NCI-H2081 (cell line): ENCODE results near the gene MICALL1.

Source experiments
- DNase-seq, 2 experiments: peaks; one replicate each; lab custom pipeline; 2025; lab: John Stamatoyannopoulos, UW

The MICALL1 gene, protein sequence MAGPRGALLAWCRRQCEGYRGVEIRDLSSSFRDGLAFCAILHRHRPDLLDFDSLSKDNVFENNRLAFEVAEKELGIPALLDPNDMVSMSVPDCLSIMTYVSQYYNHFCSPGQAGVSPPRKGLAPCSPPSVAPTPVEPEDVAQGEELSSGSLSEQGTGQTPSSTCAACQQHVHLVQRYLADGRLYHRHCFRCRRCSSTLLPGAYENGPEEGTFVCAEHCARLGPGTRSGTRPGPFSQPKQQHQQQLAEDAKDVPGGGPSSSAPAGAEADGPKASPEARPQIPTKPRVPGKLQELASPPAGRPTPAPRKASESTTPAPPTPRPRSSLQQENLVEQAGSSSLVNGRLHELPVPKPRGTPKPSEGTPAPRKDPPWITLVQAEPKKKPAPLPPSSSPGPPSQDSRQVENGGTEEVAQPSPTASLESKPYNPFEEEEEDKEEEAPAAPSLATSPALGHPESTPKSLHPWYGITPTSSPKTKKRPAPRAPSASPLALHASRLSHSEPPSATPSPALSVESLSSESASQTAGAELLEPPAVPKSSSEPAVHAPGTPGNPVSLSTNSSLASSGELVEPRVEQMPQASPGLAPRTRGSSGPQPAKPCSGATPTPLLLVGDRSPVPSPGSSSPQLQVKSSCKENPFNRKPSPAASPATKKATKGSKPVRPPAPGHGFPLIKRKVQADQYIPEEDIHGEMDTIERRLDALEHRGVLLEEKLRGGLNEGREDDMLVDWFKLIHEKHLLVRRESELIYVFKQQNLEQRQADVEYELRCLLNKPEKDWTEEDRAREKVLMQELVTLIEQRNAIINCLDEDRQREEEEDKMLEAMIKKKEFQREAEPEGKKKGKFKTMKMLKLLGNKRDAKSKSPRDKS

DNA sequence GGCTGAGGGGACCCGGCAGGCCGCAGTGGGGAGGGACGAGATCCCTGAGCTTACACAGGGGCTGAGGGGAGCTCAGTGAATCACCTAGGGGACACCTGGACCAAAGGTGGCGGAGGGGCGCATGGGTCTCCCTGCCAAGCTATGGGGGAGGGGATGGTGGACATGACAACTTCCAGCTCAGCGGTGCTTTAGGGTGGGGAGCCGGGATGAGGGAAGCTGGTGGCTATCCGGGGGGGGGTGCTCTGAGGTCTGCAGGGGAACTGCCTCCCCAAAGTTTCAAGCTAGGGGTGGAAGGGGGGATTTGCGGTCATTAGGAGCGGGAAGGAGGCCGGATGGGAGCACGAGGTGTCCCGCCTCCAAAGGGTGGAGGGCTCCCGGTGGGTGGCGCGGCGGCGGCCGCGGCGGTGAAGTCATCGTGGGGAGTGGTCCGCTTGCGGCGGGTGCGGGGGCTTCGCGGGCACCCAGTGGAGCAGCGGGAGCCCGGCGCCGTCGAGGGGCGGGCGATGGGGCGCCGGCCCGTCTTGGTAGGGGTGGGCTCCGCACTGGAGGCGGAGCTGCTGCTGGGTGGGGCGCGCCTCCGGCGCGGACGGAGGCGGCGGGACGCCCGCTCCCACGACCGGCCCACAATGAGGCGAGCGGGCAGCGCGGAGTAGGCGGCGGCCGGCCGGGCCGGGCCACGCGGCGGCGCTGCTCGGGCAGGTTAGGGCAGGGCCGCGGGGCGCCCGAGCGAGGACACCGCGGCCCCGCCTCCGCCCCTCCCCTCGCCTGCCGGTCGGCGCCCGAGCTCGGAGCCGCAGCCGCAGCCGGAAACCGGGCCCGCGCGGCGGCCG is at the start of gene MICALL1:
TSS of gene MICALL1 (plus strand) at position 764 of the 830 bp plus-strand sequence. CDS start 126 bp downstream, outside the sequence.
- DNase-seq = peak in 1 of 2 experiments; percentile 48

DNA sequence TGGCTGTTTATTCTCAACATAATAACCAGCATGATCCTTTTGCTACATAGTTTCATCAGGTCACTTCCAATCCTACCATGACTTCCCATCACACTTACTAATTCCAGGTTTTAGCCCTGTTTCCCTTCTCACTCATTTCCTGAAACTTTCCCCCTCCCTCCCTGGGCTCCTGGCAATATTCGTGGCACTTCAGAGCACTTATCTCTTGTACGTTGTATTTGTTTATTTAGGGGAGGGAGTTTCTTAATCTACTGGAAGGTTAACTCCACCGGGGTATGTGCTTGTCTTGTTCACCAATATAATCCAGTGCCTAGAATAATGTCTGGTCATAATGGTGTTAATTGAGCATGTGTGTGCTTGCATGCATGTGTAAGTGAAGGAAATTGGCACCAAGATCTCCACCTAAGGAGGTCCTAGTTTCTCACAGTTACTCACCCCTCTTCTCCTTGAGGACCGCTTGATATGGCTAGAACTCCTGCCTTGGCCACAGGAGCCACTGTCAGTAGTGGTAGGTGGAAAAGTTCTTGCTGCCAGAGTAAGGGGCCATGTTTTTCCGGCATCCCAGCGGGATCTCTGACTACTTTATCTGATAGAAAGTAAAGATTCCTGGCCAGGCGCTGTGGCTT is 45.2 kb upstream of the MICALL1 start:
- no peak for DNase-seq

DNA sequence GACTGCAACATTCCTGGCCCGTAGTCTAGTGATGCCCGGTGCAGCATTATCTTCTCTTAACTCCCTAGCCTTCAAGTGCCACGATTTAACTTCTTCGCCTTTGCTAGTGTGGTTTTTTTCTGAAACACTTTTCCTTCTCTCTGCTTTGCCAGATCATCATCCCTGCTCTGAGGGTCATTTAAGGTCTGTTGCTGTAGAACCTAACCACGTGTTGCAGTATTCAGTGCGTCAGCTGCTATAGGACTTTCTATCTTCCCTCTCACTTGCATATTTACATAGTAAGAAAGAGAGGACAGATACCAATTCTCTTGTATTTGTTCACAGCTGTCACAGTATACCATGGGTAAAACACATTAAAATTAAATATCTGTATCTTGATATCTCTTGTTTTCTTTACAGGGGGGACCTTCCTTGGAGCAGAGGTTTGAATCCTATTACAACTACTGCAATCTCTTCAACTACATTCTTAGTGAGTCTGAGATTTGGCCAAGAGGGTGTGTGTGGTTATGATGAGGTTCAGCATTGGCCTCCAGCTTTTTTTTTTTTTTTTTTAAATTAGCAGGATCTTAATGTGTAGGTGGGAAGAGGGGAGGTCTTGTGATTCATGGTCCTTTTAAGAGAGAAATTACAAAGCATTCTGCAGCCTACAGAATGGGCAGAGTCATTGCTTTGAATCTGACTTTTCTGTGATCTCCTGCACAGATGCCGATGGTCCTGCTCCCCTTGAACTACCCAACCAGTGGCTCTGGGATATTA is 43.3 kb upstream of the MICALL1 start:
- DNase-seq = no peak

DNA sequence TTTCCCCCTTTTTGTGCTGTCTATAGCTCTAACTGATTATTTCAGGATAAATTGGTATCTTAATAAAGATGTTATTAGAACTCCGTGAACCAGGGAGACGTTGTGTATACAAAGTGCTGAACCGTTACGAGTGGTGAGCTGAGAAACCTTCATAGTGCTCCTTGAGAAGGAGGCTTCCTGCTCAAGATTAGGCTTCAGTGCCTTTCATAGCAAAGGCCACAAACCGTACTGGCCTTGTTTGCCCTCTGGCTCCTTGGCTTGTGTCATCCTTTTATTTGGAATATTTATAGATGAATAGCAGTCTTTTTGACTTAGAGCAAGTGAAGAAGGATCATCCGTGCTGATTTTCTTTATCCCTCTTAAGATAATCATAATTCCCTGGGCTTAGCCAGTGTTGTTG is 40.6 kb upstream of the MICALL1 start:
- DNase-seq = no peak

DNA sequence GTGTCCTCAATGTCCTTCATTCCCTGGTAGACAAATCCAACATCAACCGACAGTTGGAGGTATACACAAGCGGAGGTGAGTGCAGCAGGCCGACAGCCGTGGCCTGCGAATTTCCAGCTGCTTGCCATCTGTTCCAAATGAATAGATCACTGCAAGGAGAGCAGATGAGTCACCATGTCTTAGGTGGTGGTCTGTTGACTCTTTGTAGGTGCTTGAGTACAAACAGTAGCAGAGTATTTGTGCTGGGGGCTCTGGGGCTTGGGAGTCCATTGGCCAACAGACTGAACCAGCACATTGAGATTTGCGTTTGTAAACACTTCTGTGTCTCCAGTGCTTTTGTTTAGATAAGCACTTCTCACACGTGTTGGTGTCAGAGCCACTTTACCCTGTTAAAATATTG is 35.8 kb upstream of the MICALL1 start:
- DNase-seq = no peak

DNA sequence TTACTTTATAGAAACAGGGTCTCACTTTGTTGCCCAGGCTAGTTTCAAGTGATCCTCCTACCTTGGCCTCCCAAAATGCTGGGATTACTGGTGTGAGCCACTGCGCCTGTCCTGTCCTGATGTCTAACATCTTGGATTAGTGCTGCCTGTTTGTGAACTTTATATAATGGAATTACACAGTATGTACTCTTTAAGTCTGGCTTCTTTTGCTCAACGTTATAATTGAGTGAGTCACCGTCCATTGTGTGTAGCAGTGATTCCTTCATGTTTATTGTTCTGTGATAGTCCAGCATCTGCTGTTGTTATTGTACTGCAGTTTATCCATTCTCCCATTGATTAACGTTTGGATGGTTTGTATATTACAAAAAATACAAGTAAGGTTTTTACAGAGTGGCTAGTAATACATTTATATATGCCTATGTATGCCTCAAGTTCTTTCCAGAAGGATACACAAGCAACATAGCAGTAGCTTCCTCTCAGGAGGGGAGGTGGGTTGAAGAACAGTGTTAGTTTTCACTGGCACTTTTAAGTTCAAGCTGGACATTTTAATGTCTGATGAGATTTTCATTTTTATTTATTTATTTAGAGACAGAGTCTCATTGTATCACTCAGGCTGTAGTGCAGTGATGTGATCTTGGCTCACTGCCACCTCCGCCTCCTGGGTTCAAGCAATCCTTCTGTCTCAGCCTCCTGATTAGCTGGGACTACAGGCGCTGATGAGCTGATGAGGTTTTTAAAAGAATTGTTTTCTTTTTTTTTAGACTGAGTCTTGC is 25.2 kb upstream of the MICALL1 start:
- no peak for DNase-seq

DNA sequence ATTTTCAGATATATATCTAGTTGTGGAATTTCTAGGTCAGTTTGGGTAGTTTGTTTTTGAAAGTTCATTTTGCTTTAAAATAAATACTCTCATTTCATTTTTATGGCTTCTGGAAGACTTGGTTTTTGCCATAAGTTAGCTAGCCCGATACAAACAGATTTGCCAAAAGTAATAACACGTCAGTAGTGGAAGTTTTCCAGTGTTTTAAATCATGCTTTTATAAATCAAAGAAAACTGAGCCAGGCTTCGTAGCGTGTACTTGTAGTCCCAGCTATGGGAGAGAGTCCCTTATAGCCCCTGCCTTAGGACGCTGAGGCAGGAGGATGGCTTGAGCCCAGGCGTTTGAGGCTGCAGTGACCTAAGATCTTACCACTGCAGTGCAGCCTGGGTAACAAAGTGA is 21.7 kb upstream of the MICALL1 start:
- DNase-seq = no peak

DNA sequence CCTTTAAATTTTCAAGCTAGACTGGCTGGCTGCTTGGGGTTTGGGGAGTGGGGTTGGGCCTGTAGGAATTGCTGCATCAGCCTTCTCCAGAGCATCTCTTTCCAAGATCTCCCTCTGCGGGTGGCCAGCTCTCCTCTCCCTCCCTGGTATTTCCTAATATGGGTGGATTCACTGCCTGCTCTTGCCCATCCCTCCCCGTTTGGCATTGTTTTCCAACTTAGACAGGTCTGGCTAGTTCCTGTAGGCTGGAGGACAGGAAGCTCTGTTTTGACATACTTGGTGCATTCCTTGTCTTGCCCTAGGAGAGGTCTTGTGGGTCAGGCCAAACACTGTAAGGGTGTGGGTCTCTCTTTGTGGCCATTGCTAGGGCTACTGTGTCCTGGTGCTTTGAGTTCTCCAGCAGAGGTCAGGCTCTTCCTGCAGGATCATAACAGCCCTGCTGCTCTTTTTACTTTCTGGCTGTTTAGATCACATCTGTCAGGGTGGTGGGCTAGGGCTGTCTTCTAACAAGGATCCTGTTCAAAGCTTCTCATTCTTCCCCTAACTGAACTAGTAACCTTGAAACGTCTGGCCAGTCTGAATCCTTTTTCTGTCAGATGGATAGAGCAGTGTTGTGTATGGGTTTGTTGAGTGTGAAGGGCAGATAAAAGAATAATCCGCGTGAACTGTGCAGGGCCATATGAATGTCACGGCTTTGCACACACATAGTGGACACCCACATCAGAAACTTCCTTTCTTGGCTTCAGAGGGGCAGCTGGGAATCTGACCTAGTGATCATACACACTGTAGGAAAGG is 18.3 kb upstream of the MICALL1 start:
- DNase-seq = no peak

DNA sequence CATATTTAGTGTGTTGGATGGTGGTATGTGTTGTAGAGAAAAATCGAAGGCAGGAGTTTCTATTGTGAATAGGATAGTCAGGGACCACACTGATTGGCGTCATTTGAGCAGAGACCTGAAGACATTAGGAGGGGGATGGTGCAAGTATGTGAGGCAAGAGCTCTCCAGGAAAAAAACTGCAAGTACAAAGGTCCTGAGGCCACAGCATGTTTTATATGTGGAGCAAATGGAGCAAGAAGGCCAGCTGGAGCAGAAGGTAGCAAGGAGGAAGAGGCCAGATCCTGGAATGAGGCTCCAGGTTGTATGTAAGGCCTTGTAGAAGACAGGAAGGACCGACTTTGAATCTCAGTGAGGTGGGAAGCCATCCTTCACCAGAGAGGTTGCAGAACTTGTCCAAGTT is 14.2 kb upstream of the MICALL1 start:
- DNase-seq = no peak

DNA sequence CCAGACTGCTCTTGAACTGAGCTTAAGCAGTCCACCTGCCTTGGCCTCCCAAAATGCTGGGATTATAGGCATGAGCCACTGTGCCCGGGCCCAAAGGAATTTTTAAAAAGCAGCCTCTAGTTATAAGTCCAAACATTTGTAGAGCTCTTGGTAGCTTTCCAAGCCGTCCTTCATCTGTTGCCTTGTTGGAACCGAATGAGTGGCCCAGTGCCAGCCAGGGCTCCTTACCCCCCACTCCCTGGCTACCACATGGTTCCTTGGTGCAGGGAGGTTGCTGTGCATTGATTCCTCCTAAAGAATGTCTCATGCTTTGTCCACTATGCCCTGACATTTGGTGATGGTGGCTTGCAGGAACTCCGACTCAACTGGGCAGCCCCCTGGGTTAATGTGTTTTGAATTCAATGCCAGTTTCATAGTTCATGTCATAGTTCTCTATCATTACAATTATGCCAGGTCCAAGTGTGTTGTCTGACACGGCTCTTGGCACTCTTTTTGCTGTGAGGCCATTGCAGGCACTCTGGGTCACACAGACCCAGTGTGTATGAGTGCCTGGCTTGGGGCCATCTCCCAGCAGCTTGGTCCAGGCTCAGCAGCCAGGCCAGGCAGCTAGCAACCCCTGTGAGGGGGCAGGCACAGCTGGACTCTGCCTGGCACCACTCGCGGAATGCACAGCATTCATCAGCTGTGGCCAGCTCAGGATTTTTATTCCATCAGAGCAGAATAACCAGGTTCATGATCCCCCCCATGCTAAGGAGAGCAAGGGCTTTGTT is 13.3 kb upstream of the MICALL1 start:
- no peak for DNase-seq

DNA sequence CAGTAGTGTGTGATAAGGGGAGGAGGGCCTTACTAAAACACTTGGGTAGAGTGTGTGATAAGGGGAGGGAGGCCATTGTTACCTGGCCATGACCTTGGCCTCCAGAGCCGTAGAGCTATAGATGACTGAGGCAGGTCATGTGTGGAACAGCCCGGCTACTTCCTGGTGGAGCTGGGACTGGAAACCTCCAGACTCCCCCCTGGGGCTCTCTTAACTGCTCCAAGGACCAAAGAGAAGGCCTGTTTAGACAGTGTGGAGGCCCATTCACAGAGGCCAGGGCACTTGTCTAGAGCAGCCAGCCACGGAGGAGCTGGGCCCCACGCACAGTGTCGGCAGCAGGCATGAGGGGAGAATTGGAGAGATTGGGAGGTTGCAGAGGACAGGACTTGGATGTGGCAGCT is 12.5 kb upstream of the MICALL1 start:
- DNase-seq = no peak

DNA sequence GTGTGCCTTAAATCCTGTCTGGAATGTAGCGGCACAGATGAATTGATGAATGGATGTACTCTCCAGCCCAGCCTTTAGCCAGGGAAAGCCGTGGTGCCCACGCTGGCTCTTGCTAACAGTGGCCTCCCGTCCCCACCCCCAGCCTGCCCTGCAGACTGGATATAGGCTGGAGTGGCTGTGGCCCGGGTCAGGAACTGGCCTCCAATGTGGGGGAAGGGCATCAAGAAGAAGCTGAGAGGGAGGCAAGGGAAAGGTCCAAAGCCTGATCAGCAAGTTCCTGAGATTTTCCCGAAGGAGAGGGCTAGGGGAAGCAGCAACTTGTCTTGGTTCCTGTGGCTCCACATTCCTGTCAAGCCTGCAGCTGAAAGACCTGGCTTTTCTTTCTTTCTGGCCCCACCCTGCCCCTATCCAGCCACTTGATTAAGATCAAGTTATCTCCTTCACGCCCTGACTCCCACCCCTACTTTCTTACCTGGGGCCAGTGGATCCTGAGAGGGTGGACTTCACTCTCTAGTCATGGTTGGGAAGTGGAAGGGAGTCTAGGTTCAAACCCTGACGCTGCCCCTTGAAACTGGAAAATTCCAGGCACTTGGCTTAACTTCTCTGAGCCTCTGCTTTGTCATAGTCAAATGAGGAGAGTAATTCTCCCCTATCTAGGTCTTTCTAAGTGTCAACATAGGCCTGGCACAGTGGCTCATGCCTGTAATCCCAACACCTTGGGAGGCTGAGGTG is 11.0 kb upstream of the MICALL1 start:
- no peak for DNase-seq

DNA sequence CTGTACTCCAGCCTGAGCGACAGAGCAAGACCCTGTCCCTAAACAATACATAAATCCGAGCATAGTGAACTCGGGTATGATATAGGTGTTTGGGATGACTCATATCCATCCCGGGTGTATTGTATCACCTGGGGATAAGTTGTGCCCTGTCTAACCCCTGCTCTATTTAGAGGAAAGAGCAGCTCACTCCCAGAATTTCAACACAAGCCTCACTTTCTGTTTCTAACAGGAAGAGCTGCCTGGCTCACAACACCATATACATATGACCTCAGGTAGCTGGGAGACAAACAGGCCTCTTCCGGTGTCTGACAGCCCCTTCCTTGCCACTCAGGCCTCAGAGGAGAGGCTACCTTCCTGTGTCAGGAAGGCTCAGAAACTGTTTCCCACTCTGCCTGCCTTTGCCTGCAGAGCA is 9.9 kb upstream of the MICALL1 start:
- DNase-seq = no peak

DNA sequence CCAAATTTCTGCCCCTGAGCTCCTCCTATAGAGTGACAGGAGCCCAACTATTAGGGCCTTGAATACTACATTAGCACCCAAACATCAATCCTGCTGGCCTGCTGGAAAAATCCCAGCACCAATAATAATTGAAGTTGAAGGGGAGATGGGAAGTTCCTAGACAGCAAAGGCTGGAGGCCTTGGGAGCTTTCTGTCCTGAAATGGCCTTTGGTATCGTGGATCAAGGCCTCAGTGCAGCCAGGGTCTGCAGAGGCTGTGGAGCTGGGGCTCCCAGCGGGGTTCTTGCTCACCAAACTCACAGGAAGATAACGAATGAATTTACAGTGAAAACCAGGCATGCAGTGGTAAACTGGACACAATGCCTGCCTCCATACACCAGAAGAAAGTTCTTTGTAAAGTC is 9.2 kb upstream of the MICALL1 start:
- no peak for DNase-seq

DNA sequence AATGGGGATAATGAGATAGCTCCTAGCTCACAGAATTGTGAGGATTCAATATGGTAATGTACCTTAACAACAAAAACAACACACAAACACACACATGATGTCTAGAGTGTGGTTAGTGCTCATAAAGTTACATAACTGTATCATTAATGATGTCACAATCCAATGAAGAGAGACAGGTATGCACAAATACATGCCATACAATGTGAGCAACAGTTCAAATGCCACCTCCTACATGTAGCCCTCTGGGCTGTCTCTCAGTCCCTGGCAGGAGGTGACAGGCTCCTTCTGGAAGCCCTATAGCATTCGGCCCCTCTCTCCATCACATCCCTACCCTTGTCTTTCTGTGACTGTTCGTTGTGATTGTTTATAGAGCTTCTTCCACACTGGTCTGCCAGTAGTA is 8.3 kb upstream of the MICALL1 start:
- no peak for DNase-seq

DNA sequence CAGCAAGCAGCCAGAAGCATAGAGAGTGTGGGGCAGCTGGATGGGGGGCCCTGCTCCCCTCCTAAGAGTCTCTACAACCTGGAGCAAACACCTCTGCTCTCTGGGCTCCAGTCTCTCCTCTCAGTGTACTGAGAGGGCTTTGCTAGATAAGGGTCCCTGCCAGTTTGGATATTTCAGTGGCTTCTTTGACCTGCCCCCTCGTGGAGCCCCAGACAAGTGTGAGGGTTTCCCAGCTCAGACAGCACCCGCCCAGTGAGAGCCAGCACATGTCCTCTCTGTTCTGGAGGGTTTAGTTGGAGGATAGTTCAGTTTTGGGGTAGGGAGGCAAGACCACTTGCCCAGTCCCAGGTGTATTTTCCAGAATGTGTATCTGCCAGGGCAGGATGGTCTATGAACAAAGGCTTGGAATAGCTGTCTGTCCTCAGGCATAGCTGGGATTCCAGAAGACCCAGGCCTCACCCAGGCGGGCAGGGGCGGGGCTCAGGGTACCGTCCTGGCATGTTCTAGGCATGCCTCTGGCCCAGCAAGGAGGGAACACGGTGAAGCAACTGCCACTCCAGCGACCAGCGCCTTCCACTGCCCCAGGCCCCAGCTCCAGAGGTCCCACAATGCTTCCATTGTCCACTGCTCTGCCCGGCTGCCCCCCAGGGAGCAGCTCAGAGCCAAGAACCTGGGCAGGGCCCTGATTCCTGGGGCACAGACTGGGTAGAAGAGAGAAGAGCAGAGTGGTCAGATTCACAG is 7.5 kb upstream of the MICALL1 start:
- DNase-seq = no peak
